GM12872 (cell line): ENCODE measurements around the gene SLC10A1.

Source experiments
- CTCF ChIP-seq: IDR thresholded peaks from 3 replicates; pipeline ENCODE4 v1.5.1; 2011; ENCODE audit warnings: low read depth, mild to moderate bottlenecking, low read length, moderate library complexity; ENCODE audit not compliant: insufficient read depth

The SLC10A1 gene

DNA sequence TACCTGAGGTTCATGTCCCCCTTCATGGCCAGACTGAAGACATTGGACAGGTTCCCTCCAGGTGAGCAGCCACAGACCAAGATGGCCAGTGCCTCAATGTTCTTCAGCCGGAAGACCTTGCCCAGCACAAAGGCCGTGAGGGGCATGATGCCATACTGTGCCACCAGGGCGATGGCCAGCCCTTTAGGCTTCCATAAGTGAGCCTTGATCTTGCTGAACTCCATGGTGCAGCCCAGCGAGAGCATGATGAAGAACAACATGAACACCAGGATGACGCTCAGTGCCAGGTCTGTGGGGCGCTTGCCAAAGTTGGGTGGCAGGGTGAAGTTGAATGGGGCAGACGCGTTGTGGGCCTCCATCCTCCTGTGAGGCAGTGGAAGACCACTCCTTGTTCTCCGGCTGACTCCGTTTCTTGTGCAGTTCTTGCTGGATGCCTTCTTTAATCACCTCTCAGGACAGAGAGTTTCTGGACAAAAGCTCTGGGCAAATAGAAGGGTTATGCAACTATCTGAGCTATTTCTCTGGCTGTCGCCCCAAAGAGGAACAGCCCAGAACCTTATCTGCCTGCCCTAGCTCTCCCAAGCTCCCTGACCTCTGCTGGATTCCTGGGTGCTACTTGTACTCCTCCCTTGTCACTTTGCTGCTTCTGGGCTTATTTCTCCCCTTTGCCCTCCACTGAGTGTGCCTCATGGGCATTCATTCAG, at the start of gene SLC10A1:
TSS of gene SLC10A1 (minus strand) at position 445 of the 704 bp plus-strand sequence. CDS start at position 359, 86 bp downstream.
- no peak for TF ChIP-seq CTCF

DNA sequence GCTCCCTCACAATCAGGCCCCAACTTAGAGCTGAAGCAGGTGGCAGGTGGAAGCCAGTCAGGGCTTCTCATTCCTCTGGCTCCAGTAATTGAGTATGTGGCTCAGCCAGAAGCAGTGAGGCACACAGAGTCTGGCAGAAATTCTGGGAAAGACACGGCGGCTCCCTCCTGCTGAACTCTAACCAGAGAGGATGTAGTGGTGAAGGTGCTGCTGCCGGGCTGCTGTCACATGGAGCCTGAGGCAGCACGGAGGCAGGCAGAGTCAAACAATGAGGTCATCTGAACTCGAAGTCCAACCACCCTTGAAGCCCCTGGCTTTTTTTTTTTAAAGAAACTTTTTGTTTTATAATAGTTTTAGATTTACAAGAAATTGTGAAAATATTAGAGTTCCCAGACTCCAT, 48.7 kb upstream of the SLC10A1 start:
- TF ChIP-seq CTCF = no peak

DNA sequence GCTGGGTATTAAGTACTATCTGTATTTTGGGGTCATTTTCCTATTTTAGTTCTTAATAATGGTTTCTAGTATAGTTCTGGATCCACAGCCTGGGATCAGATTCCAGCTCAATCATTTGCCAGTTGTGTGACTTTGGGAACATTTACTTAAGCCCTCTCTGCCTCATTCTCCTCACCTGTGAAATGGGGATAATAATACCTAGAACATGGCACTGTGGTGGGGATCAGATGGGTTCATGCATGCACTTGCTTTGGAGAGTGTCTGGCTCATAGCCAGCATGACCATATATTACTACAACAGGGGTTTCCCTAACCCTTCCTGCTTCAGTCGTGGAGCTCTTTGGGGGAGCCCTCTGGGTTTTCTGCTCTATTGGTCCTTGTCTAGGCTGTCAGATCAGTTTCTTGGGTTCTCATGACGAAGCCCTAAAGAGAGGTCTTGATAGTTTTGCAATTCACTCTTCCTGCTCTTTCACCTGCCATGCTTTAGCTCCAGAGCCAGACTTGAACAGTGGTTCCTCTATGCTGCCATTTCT, 48.1 kb upstream of the SLC10A1 start:
- TF ChIP-seq CTCF = no peak

- no peak for TF ChIP-seq CTCF
Observed at GRCh38 chr14:69844171-69844570, 47.1 kb upstream of the SLC10A1 start.

DNA sequence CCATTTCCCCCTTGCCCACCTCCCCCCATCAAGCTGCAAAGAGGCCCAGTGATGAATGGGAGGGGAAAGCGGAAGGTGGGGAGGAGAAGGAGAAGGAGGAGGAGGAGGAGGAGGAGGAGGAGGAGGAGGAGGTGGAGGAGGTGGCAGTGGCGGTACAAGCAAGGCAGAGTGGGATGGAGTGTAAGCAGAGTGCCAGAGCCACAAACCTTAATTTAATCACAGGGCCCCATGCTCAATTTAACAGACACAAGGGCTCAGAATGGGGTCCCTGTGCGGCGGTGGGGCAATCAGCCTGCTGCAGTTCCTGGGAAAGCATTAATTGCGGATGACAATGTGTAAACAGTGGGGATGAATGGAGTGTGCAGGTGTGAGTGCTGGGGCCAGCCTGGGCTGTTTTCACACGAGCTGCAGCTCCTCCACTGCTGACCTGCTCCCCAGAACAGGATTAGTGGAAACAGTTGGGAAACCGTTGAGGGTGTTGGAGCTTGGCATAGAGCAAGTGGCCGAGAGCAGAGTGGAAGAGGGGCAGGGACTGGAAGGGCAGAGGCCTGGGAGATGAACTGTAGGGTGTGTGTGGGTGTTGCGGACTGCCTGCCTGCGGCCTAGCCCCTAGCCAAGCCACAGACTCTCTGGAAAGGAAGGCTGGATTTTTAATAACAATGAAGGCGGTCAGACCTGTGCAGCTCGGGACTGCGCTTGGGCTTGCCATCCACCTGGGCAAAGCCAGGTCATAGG, 45.8 kb upstream of the SLC10A1 start:
- TF ChIP-seq CTCF = no peak

DNA sequence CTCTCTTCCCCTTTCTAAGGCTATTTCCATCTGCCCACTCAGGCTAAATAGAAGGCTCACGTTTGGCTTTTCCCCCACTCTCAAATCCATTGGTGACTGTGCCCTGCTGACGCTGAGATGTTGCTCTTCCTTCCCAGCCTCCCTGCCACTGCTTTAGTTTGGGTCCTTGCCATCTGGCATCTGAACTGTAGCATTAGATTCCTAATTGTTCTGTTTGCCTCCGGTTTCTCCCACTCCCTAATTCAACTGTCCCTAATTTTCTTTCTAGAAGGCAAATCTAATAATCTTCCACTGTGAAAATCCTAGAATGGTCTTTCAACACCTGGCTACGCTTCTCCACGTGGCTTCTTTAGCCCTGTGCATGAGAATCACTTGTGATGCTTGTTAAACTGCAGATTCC, 44.6 kb upstream of the SLC10A1 start:
- TF ChIP-seq CTCF = no peak

- no peak for TF ChIP-seq CTCF
Observed at GRCh38 chr14:69839661-69840060, 42.6 kb upstream of the SLC10A1 start.
